GM23338 (cell line): ENCODE data around the gene MAPK7. TPM values are rescaled to one million over a fixed set of nuclear protein-coding genes. Genes with fewer than 3 reads are reported as not detected.

Source experiments
- CREB1 ChIP-seq: fragments of 250-450 bp; sonication (Bioruptor Pico); IDR thresholded peaks from 2 replicates; pipeline ENCODE4 v1.5.0; 2020; ENCODE audit warnings: low read depth, mild to moderate bottlenecking, moderate library complexity
- CTCF ChIP-seq, 2 experiments: fragments of 200-600 bp in 1 of 2; sonication (generic) in 1 of 2; conservative IDR thresholded peaks; 2 replicates each; pipeline versions ENCODE4 v1.5.1 to v1.6.1; 2016 to 2017; ENCODE audit warnings: antibody characterized with exemption in 2 of 2, low read depth in 2 of 2, mild to moderate bottlenecking in 2 of 2, moderate library complexity in 1 of 2
- EZH2 ChIP-seq: fragments of 200-600 bp; sonication (generic); IDR thresholded peaks from one replicate; pipeline ENCODE4 v1.8.0; 2017; ENCODE audit warnings: antibody characterized with exemption, mild to moderate bottlenecking, low read depth; ENCODE audit not compliant: unreplicated experiment
- JUNB ChIP-seq: IDR thresholded peaks from one replicate; pipeline ENCODE4 v1.6.1; 2016; ENCODE audit warnings: antibody characterized with exemption; ENCODE audit not compliant: unreplicated experiment
- NANOG ChIP-seq: IDR thresholded peaks from 2 replicates; pipeline ENCODE4 v1.6.1; 2016; ENCODE audit warnings: antibody characterized with exemption, borderline replicate concordance
- ZNF114 ChIP-seq: fragments of 250-450 bp; sonication (Bioruptor Pico); IDR thresholded peaks from 2 replicates; pipeline ENCODE4 v1.5.0; 2020; ENCODE audit warnings: mild to moderate bottlenecking, moderate library complexity
- ZNF462 ChIP-seq: fragments of 250-450 bp; sonication (Bioruptor Pico); IDR thresholded peaks from 2 replicates; pipeline ENCODE4 v1.5.0; 2020; ENCODE audit warnings: mild to moderate bottlenecking, moderate library complexity
- polyA plus RNA-seq: library from polyadenylated mRNA; unstranded; fragments of >200 nt; fragmentation: Nextera tagmentation; extraction: Ambion mirVana; gene quantifications from 2 replicates; pipeline ENCODE4 v1.2.1, GENCODE V29; 2016
- total RNA-seq: library from RNA; depleted of rRNA; stranded (reverse); fragments of >200 nt; shearing (Covaris generic); gene quantifications from 2 replicates; pipeline ENCODE4 v1.2.3, GENCODE V29; 2014

The MAPK7 gene
- total and polyA plus RNA-seq, 2 experiments from 2014 or later, result 15.5 to 53.1 TPM

GRCh38 chr17:19382531-19383444 is 4.5 kb downstream of the MAPK7 start (continued):
- TF ChIP-seq ZNF462 (CRISPR knock-in tag), result no peak
- TF ChIP-seq ZNF114 (CRISPR knock-in tag), result no peak
- no peak for TF ChIP-seq EZH2
- no peak for TF ChIP-seq CTCF (conservative IDR thresholded peaks at IDR 0.05; ENCODE audit: low read depth in 2 of 2)
- no peak for TF ChIP-seq CREB1 (CRISPR knock-in tag)
- no peak for TF ChIP-seq JUNB
- no peak for TF ChIP-seq NANOG
